Stimulated activated effector memory CD8-positive, alpha-beta T cell treated with anti-CD3 and anti-CD28 coated beads, Interleukin-12 subunit alpha, Interleukin-12 subunit beta, amount 100 ng/mL, for 72 hours (primary cell): Measurements from ENCODE around the gene GPSM3.
"Not testable (repeated sequence)": the region's sequence is repeated elsewhere in the genome, so short reads cannot be mapped to it uniquely, and the experiment has no call there.

Source experiments
- ATAC-seq: fragments of 150-1000 bp; cut with Tn5 transposase; 2 replicates; pipeline ENCODE4 v1.10.0; 2021
- DNase-seq, 2 donors: peaks; one replicate each; pipeline ENCODE4 v3.0.0; 2021 to 2022; ENCODE audit warnings: low spot score in 2 of 2
- H3K27ac Mint-ChIP-seq: one replicate; pipeline ENCODE4 v1.8.0; 2022; ENCODE audit warnings: mild to moderate bottlenecking, mixed read lengths
- H3K36me3 Mint-ChIP-seq: one replicate; pipeline ENCODE4 v1.8.0; 2022; ENCODE audit warnings: mild to moderate bottlenecking, mixed read lengths
- H3K4me1 Mint-ChIP-seq: one replicate; pipeline ENCODE4 v1.8.0; 2022; ENCODE audit warnings: mixed read lengths
- H3K4me3 Mint-ChIP-seq: one replicate; pipeline ENCODE4 v1.8.0; 2022; ENCODE audit warnings: mild to moderate bottlenecking, mixed read lengths
- H3K9me3 Mint-ChIP-seq: one replicate; pipeline ENCODE4 v1.8.0; 2022; ENCODE audit warnings: mixed read lengths

Gene GPSM3

GRCh38 chr6:32212076-32212760 is 19.8 kb upstream of the GPSM3 start:
- Mint-ChIP-seq H3K27ac (peak overlapping the region; percentile 32), H3K4me1 (no peaks in the 10 kb centered on the region), H3K4me3 (no peak overlapping the region), H3K36me3 (no peaks in the 10 kb centered on the region), H3K9me3 (no peaks in the 10 kb centered on the region)
- DNase-seq (no peak), ATAC-seq (peak; percentile 26)

DNA sequence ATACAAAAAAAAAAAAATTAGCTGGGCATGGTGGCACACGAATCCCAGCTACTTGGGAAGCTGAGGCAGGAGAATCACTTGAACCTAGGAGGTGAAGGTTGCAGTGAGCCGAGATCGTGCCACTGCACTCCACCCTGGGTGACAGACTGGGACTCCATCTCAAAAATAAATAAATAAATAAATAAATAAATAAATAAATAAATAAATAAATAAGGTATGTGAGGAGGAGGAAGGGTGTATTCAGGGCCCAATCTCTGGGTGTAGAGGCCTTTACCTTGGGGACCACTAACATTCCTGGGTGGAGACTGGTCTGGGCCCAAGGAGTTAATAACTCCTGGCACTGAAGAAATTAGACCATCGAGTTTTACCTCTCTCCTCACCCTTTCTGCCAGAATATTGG is 19.0 kb upstream of the GPSM3 start:
- DNase-seq, H3K27ac Mint-ChIP-seq, H3K36me3 Mint-ChIP-seq, H3K4me1 Mint-ChIP-seq, H3K9me3 Mint-ChIP-seq, ATAC-seq, H3K4me3 Mint-ChIP-seq: not testable (repeated sequence)

GRCh38 chr6:32210191-32210601 is 17.8 kb upstream of the GPSM3 start:
- H3K9me3 Mint-ChIP-seq: no peaks in the 10 kb centered on the region
- H3K27ac Mint-ChIP-seq: no peak overlapping the region
- DNase-seq (no peak), ATAC-seq (no peak)
- H3K4me1 Mint-ChIP-seq: no peaks in the 10 kb centered on the region
- H3K4me3 Mint-ChIP-seq: no peak overlapping the region
- no peaks in the 10 kb centered on the region for H3K36me3 Mint-ChIP-seq

DNA sequence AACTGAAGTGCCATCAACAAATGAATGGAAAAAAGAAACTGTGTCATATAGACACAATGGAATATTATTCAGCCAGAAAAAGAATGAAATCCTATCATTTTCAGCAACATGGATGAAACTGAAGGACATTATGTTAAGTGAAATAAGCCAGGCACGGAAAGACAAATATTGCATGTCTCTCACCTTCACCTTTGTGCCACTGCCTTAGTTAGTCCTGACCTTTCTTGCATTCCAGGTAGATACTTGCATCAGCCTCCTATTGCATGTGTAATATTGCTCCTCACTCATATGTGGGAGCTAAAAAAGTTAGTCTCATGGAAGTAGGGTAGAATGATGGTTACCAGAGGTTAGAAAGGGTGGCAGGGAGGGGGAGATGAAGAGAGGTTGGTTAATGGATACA is 16.6 kb upstream of the GPSM3 start:
- Mint-ChIP-seq H3K9me3 (no peaks in the 10 kb centered on the region), H3K4me3 (no peak overlapping the region), H3K36me3 (no peaks in the 10 kb centered on the region), H3K4me1 (no peaks in the 10 kb centered on the region), H3K27ac (no peak overlapping the region)
- ATAC-seq: no peak
- no peak for DNase-seq

GRCh38 chr6:32204268-32204715 is 11.8 kb upstream of the GPSM3 start:
- Mint-ChIP-seq H3K4me3 (no peak overlapping the region), H3K27ac (no peak overlapping the region), H3K36me3 (no peaks in the 10 kb centered on the region), H3K4me1 (no peaks in the 10 kb centered on the region), H3K9me3 (no peaks in the 10 kb centered on the region)
- DNase-seq (no peak), ATAC-seq (no peak)

GRCh38 chr6:32203426-32204267 is 11.2 kb upstream of the GPSM3 start:
- H3K4me3 Mint-ChIP-seq: no peak overlapping the region
- H3K4me1 Mint-ChIP-seq: no peaks in the 10 kb centered on the region
- no peak for DNase-seq
- H3K27ac Mint-ChIP-seq: no peak overlapping the region
- H3K9me3 Mint-ChIP-seq: no peaks in the 10 kb centered on the region
- no peak for ATAC-seq
- H3K36me3 Mint-ChIP-seq: no peaks in the 10 kb centered on the region

DNA sequence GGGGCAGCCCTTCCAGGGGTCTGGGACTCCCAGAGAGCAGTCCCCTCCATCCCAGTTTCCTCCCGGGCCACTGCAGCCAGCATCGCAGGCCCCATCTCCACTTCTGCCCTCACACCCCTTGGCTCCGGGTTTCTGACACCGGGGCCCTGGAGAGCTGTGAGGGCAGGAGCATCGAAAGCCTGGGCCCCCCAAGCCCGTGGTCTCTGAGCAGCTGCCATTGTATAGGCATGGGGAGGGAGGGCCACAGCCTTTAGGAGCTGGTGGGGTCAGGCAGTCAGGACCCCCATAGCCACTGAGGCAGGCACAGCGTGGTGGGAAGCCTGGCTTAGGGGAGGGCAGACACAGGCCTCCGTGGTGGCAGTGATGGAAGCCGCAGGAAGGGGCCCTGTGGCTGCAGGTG is 9.7 kb upstream of the GPSM3 start:
- DNase-seq (no peak), ATAC-seq (no peak)
- peaks cover 1% of the 10 kb centered on the region for H3K36me3 Mint-ChIP-seq
- no peaks in the 10 kb centered on the region for H3K9me3 Mint-ChIP-seq
- peaks cover 1% of the 10 kb centered on the region for H3K4me1 Mint-ChIP-seq
- H3K27ac Mint-ChIP-seq: no peak overlapping the region
- H3K4me3 Mint-ChIP-seq: no peak overlapping the region

DNA sequence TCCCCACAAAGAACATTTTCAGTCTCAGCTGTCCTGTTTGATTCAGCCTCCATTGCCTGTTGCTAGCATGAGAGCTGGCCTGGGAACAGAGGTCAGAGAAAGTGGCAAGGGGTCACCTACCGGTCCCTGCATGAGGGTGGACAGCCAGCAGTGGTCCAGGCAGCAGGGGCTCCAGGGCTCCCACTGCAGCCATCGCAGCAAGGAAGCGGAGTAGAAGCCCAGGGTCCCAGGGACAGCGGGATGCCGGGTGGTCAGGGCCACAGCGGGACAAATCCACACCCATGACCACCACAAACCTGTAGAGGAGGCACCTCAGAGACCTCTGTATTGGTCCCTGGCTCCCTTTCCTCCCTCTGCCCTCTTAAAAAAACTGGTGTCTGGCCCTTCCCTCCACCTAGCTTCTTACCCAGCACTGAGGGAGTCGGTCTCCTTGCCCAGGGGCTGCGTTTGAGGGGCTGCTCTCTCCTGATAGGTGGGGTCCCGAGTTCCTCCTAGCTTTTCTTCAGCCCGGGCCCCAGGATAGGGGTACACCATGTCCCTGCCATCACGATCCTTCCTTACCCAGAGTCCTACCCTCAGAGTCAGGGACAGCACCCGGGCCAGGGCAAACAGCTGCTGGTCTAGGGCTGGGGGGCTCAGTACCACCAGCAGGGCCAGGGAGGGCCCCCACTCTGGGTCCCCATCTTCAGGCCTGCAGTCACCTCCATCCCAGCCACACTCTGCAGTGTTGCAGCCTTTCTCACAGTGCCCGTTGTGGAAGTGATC is 8.4 kb upstream of the GPSM3 start:
- Mint-ChIP-seq H3K4me1 (peaks cover 14% of the 10 kb centered on the region), H3K36me3 (peaks cover 14% of the 10 kb centered on the region), H3K27ac (no peak overlapping the region), H3K9me3 (no peaks in the 10 kb centered on the region), H3K4me3 (no peak overlapping the region)
- DNase-seq (no peak), ATAC-seq (no peak)

DNA sequence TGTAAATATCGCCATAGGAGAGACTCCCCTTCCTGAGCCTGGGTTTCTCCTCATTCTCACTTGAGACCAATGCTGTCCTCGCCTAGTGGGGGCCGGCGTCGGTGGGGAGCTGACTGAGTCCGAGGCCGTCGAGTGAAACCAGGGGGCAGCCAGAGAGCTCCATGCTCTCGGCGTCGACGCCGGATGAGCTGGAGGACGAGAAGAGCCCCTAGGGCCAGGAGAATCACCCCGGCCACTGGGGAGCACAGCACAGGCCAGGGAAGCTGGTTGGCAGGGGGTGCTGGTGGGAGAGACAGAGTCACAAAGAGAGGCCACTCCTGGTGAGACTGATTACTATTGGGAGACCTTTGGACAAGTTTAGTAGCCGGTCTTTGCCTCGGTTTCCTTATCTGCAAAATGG is 6.4 kb upstream of the GPSM3 start:
- peaks cover 19% of the 10 kb centered on the region for H3K36me3 Mint-ChIP-seq
- peaks cover 32% of the 10 kb centered on the region for H3K4me1 Mint-ChIP-seq
- H3K9me3 Mint-ChIP-seq: no peaks in the 10 kb centered on the region
- ATAC-seq: no peak
- H3K27ac Mint-ChIP-seq: no peak overlapping the region
- no peak for DNase-seq
- no peak overlapping the region for H3K4me3 Mint-ChIP-seq

- no peak for ATAC-seq
- Mint-ChIP-seq H3K4me3 (no peak overlapping the region), H3K9me3 (no peaks in the 10 kb centered on the region), H3K27ac (no peak overlapping the region), H3K36me3 (peaks cover 19% of the 10 kb centered on the region), H3K4me1 (peaks cover 37% of the 10 kb centered on the region)
- no peak for DNase-seq
These were observed 5.9 kb upstream of the GPSM3 start for GRCh38 chr6:32198345-32198696.

GRCh38 chr6:32196682-32197616 is 4.5 kb upstream of the GPSM3 start:
- no peak for ATAC-seq
- Mint-ChIP-seq H3K4me1 (peaks cover 51% of the 10 kb centered on the region), H3K4me3 (peak overlapping the region; percentile 99), H3K9me3 (no peaks in the 10 kb centered on the region), H3K36me3 (peaks cover 28% of the 10 kb centered on the region), H3K27ac (peak overlapping the region; percentile 99)
- DNase-seq: no peak

DNA sequence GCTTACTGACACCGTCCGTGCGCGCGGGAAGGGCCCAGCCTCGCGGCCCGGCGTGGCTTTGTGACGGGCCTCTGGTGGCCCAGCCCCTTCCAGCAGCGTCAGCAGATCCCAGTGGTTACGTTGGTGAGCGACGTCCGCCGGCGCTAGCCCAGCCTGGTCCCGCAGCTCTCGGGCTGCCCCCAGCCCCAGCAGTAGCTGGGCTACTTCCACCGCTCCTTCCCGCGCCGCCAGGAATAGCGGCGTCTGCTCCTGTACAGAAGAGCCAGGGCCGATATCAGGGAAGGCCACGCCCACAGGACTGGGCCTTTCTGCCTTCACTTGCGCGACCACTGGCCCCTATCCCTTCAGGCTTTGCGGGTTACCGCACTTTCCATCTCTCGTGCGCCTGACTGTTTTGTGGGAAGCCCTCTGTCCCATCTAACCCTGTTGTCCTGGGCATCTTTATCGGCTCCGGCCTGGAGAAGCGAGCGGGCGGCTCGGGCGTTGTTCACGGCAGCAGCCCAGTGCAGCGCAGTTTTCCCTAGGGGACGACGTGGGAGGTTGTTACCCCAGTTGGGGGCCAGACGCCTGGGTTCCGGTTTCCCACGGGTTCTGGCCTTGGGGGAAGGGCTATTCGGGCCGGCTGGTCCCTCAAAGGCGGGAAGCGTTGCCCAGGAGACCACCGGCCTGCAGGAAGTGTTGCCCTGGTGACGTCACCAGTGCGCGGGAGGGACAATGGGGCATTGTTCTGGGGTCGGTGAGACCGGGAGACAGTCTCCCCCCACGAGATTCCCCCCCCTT is 3.6 kb upstream of the GPSM3 start:
- H3K4me1 Mint-ChIP-seq: peaks cover 59% of the 10 kb centered on the region
- peak overlapping the region; percentile 99 for H3K27ac Mint-ChIP-seq
- peak overlapping the region; percentile 99 for H3K4me3 Mint-ChIP-seq
- ATAC-seq (peak; percentile 90), DNase-seq (peak; percentile 53 to 86)
- H3K9me3 Mint-ChIP-seq: no peaks in the 10 kb centered on the region
- peaks cover 36% of the 10 kb centered on the region for H3K36me3 Mint-ChIP-seq

DNA sequence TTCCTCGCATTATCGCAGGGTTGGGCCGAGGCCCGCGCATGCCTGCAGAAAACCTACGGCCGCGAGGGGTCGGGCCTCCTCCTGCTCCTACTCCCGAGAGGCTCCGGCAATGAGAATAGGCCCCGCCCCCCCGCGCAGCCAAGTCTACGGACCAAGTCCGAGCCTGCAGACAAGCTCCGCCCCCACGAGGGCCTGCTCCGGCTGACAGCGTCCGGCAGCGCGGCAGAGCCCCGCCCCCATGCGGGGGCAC is 3.1 kb upstream of the GPSM3 start:
- Mint-ChIP-seq H3K36me3 (peaks cover 41% of the 10 kb centered on the region), H3K27ac (peak overlapping the region; percentile 99), H3K9me3 (no peaks in the 10 kb centered on the region), H3K4me3 (peak overlapping the region; percentile 99), H3K4me1 (peaks cover 63% of the 10 kb centered on the region)
- peak; percentile 99 to 100 for DNase-seq
- ATAC-seq: peak; percentile 90
